AG08396 (cell line): Measurements from ENCODE around the gene RFX4.

Experiments used
- DNase-seq: peaks from one replicate; pipeline ENCODE4 v3.0.0; 2012; ENCODE audit warnings: low spot score, mixed read lengths

RFX4 gene

GRCh38 chr12:106647793-106648514, 65.2 kb downstream of the RFX4 start:
- DNase-seq = no peak

- DNase-seq = no peak
Observed at GRCh38 chr12:106648736-106649135, 65.9 kb downstream of the RFX4 start.

GRCh38 chr12:106651552-106651951, 68.7 kb downstream of the RFX4 start:
- no peak for DNase-seq

GRCh38 chr12:106652510-106653015, 69.8 kb downstream of the RFX4 start:
- DNase-seq = no peak

GRCh38 chr12:106655577-106655976, 72.8 kb downstream of the RFX4 start:
- no peak for DNase-seq

- DNase-seq = no peak
Observed at GRCh38 chr12:106657488-106657887, 74.7 kb downstream of the RFX4 start.

GRCh38 chr12:106663385-106663784, 80.6 kb downstream of the RFX4 start:
- no peak for DNase-seq

- no peak for DNase-seq
Observed at GRCh38 chr12:106669216-106669615, 86.4 kb downstream of the RFX4 start.

GRCh38 chr12:106670131-106670530, 87.3 kb downstream of the RFX4 start:
- DNase-seq = no peak

- DNase-seq = no peak
Observed at GRCh38 chr12:106671840-106672239, 89.0 kb downstream of the RFX4 start.

- DNase-seq = no peak
Observed at GRCh38 chr12:106672314-106673025, 89.7 kb downstream of the RFX4 start.

GRCh38 chr12:106673141-106673540, 90.3 kb downstream of the RFX4 start:
- DNase-seq = no peak

- no peak for DNase-seq
Observed at GRCh38 chr12:106675651-106676435, 93.0 kb downstream of the RFX4 start.

- no peak for DNase-seq
Observed at GRCh38 chr12:106679574-106679973, 96.8 kb downstream of the RFX4 start.

GRCh38 chr12:106680280-106680679, 97.5 kb downstream of the RFX4 start:
- no peak for DNase-seq

- no peak for DNase-seq
Observed at GRCh38 chr12:106681210-106681609, 98.4 kb downstream of the RFX4 start.

GRCh38 chr12:106682594-106683234, 99.9 kb downstream of the RFX4 start:
- DNase-seq = no peak

GRCh38 chr12:106684497-106684896, 101.7 kb downstream of the RFX4 start:
- DNase-seq = no peak

GRCh38 chr12:106685381-106685780, 102.6 kb downstream of the RFX4 start:
- DNase-seq = no peak

- no peak for DNase-seq
Observed at GRCh38 chr12:106687672-106688071, 104.9 kb downstream of the RFX4 start.

GRCh38 chr12:106690569-106691305, 107.9 kb downstream of the RFX4 start:
- no peak for DNase-seq
